ENCODE measurements around the gene NSUN2.
"Not testable (repeated sequence)": the region's sequence is repeated elsewhere in the genome, so short reads cannot be mapped to it uniquely, and the experiment has no call there.

Gene NSUN2

GRCh38 chr5:6581559-6582426 is 51.1 kb downstream of the NSUN2 start:
- DNase-seq: no peak

GRCh38 chr5:6581090-6581489 is 51.8 kb downstream of the NSUN2 start:
- no peak for DNase-seq

GRCh38 chr5:6579535-6579934 is 53.3 kb downstream of the NSUN2 start:
- no peak for DNase-seq

GRCh38 chr5:6578676-6579343 is 54.0 kb downstream of the NSUN2 start:
- DNase-seq: no peak

DNA sequence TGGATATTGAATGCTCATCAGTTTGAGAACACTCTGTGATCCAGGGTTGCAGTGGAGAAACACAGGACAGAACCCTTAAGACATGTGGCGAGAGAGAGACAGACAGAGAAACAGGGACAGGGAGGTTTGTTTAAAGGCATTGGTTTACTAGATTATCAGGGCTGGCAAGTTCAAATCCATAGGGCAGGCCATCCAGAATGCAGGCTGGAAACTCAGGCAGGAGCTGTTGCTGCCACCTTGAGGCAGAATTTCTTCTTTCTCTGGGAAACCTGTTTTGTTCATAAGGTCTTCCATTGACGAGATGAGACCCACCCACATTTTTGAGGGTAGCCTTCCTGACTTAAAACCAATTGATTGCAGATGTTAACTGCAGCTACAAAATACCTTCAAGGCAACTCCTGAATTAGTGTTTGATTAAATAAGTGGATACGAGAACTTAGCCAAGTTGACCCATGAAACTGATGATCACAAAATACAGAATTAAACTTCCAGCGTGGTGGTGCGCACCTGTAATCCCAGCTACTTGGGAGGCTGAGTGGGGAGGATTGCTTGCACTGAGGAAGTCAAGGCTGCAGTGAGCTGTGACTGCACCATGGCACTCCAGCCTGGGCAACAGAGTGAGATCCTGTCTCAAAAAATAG is 55.9 kb downstream of the NSUN2 start:
- DNase-seq: no peak

GRCh38 chr5:6574537-6575245 is 58.2 kb downstream of the NSUN2 start:
- DNase-seq: no peak

DNA sequence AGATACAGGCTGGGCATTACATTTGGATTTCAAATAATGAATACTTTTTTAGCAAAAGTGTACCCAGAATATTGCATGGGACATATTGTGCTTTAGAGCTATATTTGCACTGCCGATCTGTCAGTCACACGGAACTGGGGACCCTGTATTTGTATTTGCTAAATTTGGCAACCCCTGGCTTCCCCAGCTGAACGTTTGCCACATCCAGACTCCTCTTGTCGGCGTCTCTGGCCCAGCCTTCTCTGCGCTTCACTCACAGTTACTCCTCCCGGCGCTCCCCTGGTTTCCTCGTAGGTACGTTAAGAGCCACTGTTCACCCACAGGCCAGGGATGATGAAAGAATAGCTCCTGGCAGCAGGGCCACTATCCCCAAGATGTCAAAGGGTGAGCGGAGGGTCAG is 58.7 kb downstream of the NSUN2 start:
- DNase-seq: no peak

GRCh38 chr5:6573651-6574101 is 59.2 kb downstream of the NSUN2 start:
- DNase-seq: no peak

DNA sequence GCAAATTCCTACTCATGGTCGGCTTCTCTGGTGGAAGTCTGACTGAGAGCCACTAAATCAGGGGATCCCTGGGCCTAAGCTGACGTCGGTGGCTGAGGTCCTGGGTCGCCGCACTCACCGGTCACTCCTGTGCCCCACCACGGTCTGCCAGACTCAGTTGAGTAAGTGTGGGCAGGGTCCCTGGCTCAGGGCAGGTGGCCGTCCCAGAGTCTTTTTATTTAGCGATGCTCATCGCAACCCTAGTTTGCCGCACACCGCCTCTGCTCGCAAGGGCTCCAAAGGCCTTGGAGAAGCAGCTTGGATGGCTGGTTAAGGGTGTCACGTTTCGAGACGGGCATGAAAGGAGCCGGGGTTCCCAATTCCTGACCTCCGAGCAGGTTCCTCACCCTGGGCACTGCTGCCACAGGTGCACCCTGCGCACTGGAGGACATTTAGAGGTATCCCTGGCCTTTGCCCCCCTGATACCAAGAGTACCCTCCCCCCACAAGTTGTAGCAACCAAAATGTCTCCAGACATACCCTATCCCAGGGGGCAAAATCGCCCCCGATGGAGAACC is 59.9 kb downstream of the NSUN2 start:
- DNase-seq: no peak

GRCh38 chr5:6572086-6572824 is 60.6 kb downstream of the NSUN2 start:
- DNase-seq: no peak

DNA sequence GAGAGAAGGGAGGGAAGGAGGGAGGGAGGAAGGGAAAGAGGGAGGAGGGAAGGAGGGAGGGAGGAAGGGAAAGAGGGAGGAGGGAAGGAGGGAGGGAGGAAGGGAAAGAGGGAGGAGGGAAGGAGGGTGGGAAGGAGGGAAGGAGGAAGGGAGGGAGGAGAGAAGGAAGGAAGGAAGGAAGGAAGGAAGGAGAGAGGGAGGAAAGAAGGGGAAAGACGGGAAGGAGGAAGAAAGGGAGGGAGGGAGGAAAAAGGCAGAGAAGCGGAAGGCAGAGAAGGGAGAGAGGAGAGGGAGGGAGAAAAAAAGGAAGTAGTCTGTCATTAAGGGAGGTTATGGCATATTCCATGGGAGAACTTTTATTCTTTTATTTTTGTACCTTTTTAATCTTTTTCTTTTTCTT is 61.2 kb downstream of the NSUN2 start:
- not testable (repeated sequence) for DNase-seq

- DNase-seq: no peak
Measured at GRCh38 chr5:6570530-6570929, 62.3 kb downstream of the NSUN2 start.

- no peak for DNase-seq
Measured at GRCh38 chr5:6568889-6569288, 64.0 kb downstream of the NSUN2 start.

DNA sequence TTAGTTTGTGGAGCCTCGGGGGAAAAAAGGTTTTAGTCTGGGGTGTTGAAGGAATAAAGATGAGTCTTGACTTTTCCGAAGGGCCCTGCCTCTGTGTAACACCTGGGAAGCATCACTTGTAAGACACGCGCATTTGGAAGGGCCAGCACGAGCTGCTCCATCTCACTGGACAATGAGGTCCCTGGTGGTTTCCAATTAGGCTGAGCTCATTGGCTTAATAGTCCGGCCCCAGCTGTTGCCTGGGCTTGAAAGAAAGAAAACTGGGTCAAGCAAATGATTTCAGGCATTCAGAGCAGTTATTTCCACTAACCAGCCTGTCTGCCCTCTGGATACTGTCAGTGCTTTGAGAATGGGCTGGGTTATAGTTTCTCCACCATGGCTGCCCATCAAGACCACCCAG is 64.5 kb downstream of the NSUN2 start:
- DNase-seq: no peak

DNA sequence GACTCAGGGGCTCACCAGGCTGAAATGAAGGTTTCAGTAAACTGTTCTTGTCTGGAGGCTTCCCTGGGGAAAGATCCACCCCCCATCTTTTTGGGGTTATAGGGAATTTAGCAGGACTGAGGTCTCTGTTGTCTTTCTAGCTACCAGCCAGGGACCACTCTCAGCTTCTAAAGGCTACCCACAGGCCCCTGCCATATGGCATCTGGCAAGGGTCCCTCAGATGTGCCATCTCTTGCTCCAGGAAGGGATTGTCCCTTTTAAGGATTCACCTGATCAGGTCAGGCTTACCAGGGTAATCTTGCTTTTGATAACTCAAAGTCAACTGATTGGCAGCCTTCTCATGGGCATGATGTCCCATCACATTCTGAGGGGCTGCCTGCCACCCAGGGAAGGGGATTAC is 65.0 kb downstream of the NSUN2 start:
- DNase-seq: no peak

DNA sequence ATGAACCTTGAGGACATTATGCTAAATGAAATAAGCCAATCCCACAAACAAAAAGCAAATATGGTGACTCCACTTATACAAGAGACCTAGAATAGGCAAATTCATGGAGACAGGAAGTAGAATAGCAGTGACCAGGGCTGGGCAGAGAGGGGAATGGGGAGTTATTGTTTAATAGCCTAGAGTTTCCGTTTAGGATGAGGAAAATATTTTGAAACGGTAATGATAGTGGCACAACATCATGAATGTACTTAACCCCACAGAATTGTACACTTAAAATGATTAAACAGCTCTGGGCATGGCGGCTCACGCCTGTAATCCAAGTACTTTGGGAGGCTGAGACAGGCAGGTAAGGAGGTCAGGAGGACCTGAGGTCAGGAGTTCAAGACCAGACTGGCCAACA is 65.8 kb downstream of the NSUN2 start:
- no peak for DNase-seq

DNA sequence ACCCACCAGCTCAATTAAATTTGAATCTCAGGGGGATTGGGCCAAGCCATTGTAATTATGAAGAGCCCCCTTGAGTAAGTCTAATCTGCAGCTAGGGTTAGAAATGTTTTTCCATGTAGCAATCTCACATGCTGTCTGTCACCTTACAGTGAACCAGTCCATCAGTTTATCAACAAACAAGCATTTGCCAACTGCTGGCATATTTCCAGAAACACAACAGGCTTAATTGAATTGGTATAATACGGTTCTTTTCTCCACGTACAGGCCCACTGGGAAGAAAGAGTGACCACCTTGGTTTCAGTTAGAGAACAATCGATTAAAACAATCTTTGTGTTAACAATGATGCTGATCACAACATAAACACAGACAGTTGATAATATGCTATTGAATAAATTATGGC is 67.4 kb downstream of the NSUN2 start:
- DNase-seq: no peak

DNA sequence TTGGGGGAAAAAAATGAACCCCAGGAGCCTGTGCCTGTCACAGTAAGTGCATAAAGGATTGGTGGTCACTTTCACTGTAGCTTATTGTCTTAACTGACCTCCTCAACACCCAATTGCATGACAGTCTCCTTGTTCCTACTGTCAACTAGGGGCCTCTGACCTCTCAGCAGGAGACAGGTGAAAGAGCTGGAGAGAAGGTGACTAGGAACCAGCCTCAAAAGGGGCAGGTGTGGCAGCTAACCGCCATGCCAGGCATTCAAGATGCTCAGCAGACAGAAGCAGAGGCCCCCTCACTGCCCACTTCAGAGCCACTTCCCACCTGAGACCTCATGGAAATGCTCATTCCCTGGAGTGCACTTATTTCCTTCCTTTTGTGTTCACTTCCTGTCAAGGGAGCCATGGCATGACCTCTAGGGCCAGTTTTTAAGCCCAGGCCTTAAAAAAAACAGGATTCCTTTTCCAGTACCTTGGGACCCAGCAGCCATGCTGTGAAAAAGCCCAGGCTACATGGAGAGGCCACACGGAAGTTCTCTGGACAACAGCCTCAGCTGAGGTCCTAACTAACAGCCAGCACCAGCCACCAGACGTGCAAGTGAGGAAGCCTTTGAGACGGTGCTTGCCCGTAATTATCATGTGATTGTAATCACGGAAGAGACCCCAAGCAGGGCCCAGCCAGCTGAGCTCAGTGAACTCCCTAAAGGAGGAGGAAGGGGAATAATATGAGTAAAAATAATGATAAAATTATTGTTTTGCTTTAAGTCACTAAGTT is 74.9 kb downstream of the NSUN2 start:
- DNase-seq: no peak

GRCh38 chr5:6556802-6557102 is 76.1 kb downstream of the NSUN2 start:
- DNase-seq: no peak

DNA sequence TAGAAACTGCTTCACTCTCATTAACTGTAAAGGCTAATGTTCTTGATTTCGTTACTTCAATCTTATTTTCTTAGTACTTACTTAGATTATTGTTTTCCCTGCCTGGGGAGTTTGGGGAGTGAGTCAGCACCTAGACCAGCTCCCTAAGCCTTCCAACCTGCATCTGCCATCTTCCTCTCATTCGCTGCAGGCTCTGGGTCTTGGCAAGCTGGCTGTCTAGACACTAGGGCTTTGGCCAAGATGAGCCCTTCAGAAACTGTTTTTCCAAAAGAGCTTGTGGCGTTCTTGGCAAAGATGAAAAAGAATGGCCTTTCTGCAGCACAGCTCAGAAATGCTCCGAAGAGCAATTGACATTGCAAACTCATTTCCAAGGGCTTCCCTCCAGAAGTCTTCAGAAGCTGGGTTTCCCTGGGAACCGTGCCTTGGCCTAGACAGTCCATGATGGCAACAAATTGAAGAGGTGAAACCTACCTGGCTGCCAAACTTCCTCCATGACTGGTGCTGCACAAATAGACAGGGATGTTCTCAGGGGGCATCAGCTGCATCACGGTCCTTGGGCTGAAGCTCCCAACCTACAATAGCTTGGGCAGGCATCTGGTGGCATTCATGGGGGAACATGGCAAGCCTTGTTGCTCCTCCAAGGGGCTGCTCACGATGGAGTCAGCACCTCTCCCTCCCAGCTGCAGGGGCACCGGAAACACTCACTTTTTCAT is 76.6 kb downstream of the NSUN2 start:
- no peak for DNase-seq

GRCh38 chr5:6554812-6555211 is 78.0 kb downstream of the NSUN2 start:
- no peak for DNase-seq

Data from activated CD4-positive, CD25-positive, alpha-beta regulatory T cell treated with anti-CD3 and anti-CD28 coated beads, Interleukin-2, amount 50 U/mL, for 72 hours (primary cell).